Heart left ventricle (tissue), 16 donors: ENCODE data around the gene XK. TPM values are rescaled to one million over a fixed set of nuclear protein-coding genes. Genes with fewer than 3 reads are reported as not detected.

Experiments used
- ATAC-seq, 4 donors: fragments of 200-7000 bp; cut with Tn5 transposase; one replicate each; pipeline ENCODE4 v1.9.1; 2020 to 2022; ENCODE audit warnings: moderate library complexity in 4 of 4, mild to moderate bottlenecking in 3 of 4, moderate number of reproducible peaks in 1 of 4
- DNase-seq, 5 donors: peaks; one replicate each; pipeline ENCODE4 v3.0.0-alpha.2; 2020
- H3K27ac ChIP-seq, 12 donors: fragments of 200-600 bp; sonication (generic) in 4 of 12; one replicate each; pipeline versions ENCODE4 v1.5.0 to v1.8.0; 2016 to 2022; ENCODE audit warnings: mild to moderate bottlenecking in 2 of 12
- H3K27me3 ChIP-seq, 9 donors: fragments of 200-600 bp; sonication (generic) in 2 of 9; one replicate each; pipeline versions ENCODE4 v1.5.1 to v1.8.0; 2016 to 2022; ENCODE audit warnings: mild to moderate bottlenecking in 3 of 9
- H3K36me3 ChIP-seq, 9 donors: fragments of 200-600 bp; sonication (generic) in 2 of 9; one replicate each; pipeline versions ENCODE4 v1.5.0 to v1.8.0; 2018 to 2022; ENCODE audit warnings: mild to moderate bottlenecking in 2 of 9
- H3K4me1 ChIP-seq, 12 donors: fragments of 200-600 bp; sonication (generic) in 4 of 12; one replicate each; pipeline versions ENCODE4 v1.5.0 to v1.8.0; 2016 to 2022; ENCODE audit warnings: mild to moderate bottlenecking in 3 of 12
- H3K4me3 ChIP-seq, 12 donors: fragments of 200-600 bp; sonication (generic) in 4 of 12; one replicate each; pipeline versions ENCODE4 v1.5.0 to v1.8.0; 2017 to 2022; ENCODE audit warnings: mild to moderate bottlenecking in 9 of 12, moderate library complexity in 4 of 12
- H3K9me3 ChIP-seq, 12 donors: fragments of 200-600 bp; sonication (generic) in 4 of 12; one replicate each; pipeline versions ENCODE4 v1.5.0 to v1.8.0; 2016 to 2022; ENCODE audit warnings: mild to moderate bottlenecking in 1 of 12
- CTCF ChIP-seq, 12 donors: fragments of 200-600 bp; sonication (generic) in 4 of 12; IDR thresholded peaks; one replicate each; pipeline versions ENCODE4 v1.5.0 to v1.8.0; 2018 to 2022; ENCODE audit warnings: antibody characterized with exemption in 12 of 12, mild to moderate bottlenecking in 5 of 12
- POLR2A ChIP-seq, 2 donors: fragments of 450-650 bp; IDR thresholded peaks; one replicate each; pipeline ENCODE4 v1.6.1; 2017; ENCODE audit warnings: antibody characterized with exemption in 2 of 2, mild to moderate bottlenecking in 2 of 2, moderate library complexity in 2 of 2
- WGBS, 4 donors: extraction: QIAGEN DNeasy Blood & Tissue Kit in 2 of 4; methylation state at CpG; one replicate each; pipeline versions ENCODE4 v1.1.5 to v1.1.7; 2013 to 2018; 5-methylcytosine and 5-hydroxymethylcytosine counted together
- intact Hi-C, 10 donors: fragments of 100-400 bp; cut with DNase I; formaldehyde crosslinking; loops; one replicate each; pipeline versions ENCODE4 v1.11.1 to v1.14.2; 2022
- polyA plus RNA-seq, 2 donors: library from polyadenylated mRNA; stranded (reverse); fragments of 200-250 nt; gene quantifications; one replicate each; pipeline ENCODE4 v1.2.3, GENCODE V29; 2013
- total RNA-seq, 9 donors: library from RNA; depleted of rRNA in 2 of 9; stranded (reverse); fragments of >200 nt in 2 of 9; fragmentation: NEBNext Ultra II Directional in 3 of 9; extraction: Animal tissue kit (Norgen Biotek cat#: 25700) in 3 of 9; gene quantifications; one replicate each; pipeline versions ENCODE4 v1.1.0 to v1.2.4, GENCODE V29; 2016 to 2023
- donor health status: ischemic (EF 13 %, LVEDD 7.1; RV severe dilation, severe dysfunction).
- donor health status: healthy with polysubstance abuse.
- donor health status: DM: no; HTN: yes; CAD: no.
- donor health status: DM: no; HTN: no; CAD: no.
- donor health status: ischemic (EF 25% LVEDD 6.9; RV normal size, moderate dysfunction).
- donor health status: ischemic (EF 25% LVEDD 5.7; RV mildly dilated, moderate dysfunction).
- donor health status: healthy.
- donor health status: DM: yes; HTN: yes; CAD: no.
- donor health status: ischemic (EF 35%, LVEDD 5.7; RV mildly dilated, moderate dysfunction).
- donor health status: nonischemic (EF 11% LVEDD 7.7; RV severe dilation, severe dysfunction).
- donor health status: DM: yes; HTN: yes; CAD: no.
- donor health status: PGD.
- donor health status: ischemic (EF 29% LVEDD 5.4; RV normal size, mild dysfunction).
- donor health status: nonischemic (EF 23%, LVEDD 6.1; RV moderate dilation, normal function).

XK gene
- total and polyA plus RNA-seq, 11 donors, result 2.6 to 16.4 (median 8.7) TPM

GRCh38 chrX:37659047-37659446 is 26.5 kb upstream of the XK start:
- TF ChIP-seq CTCF (IDR thresholded peaks at IDR 0.05), result no peak
- TF ChIP-seq POLR2A (IDR thresholded peaks at IDR 0.05), result no peak
- H3K36me3 ChIP-seq, result no peaks in the 10 kb centered on the region
- no peak overlapping the region for H3K27ac ChIP-seq
- H3K4me3 ChIP-seq, result no peak overlapping the region
- intact Hi-C loops, result no loop called here
- peaks cover 0 to 6% (median 0%) of the 10 kb centered on the region in 9 donors for H3K27me3 ChIP-seq
- no peaks in the 10 kb centered on the region for H3K4me1 ChIP-seq
- no peaks in the 10 kb centered on the region for H3K9me3 ChIP-seq
- DNase-seq, result no peak
- no peak for ATAC-seq
- 74 to 98% (median 86%) methylated on average over 1 of the region's 1 CpG for WGBS, 4 donors

GRCh38 chrX:37662181-37662580 is 23.4 kb upstream of the XK start:
- TF ChIP-seq CTCF (IDR thresholded peaks at IDR 0.05), result no peak
- TF ChIP-seq POLR2A (IDR thresholded peaks at IDR 0.05), result no peak
- no peaks in the 10 kb centered on the region for H3K27me3 ChIP-seq
- DNase-seq, result no peak
- no peaks in the 10 kb centered on the region for H3K9me3 ChIP-seq
- no peak overlapping the region for H3K4me3 ChIP-seq
- no peak overlapping the region for H3K27ac ChIP-seq
- intact Hi-C loops, result no loop called here
- H3K36me3 ChIP-seq, result no peaks in the 10 kb centered on the region
- 80 to 94% (median 85%) methylated on average over 4 of the region's 4 CpGs for WGBS, 4 donors
- no peaks in the 10 kb centered on the region for H3K4me1 ChIP-seq
- no peak for ATAC-seq

GRCh38 chrX:37666516-37666915 is 19.1 kb upstream of the XK start:
- Histone ChIP-seq H3K4me3 (no peak overlapping the region), H3K9me3 (no peaks in the 10 kb centered on the region), H3K27me3 (no peaks in the 10 kb centered on the region), H3K27ac (no peak overlapping the region), H3K36me3 (no peaks in the 10 kb centered on the region), H3K4me1 (no peaks in the 10 kb centered on the region)
- DNase-seq (no peak), ATAC-seq (no peak)
- intact Hi-C loops, result no loop called here
- TF ChIP-seq CTCF (IDR thresholded peaks at IDR 0.05), result no peak
- TF ChIP-seq POLR2A (IDR thresholded peaks at IDR 0.05), result no peak

GRCh38 chrX:37667141-37667540 is 18.4 kb upstream of the XK start:
- no peaks in the 10 kb centered on the region for H3K9me3 ChIP-seq
- no peaks in the 10 kb centered on the region for H3K27me3 ChIP-seq
- intact Hi-C loops, result no loop called here
- WGBS, 4 donors, result 81 to 91% (median 85%) methylated on average over 6 of the region's 6 CpGs
- H3K4me3 ChIP-seq, result no peak overlapping the region
- no peak overlapping the region for H3K27ac ChIP-seq
- DNase-seq (no peak), ATAC-seq (no peak)
- H3K4me1 ChIP-seq, result no peaks in the 10 kb centered on the region
- H3K36me3 ChIP-seq, result no peaks in the 10 kb centered on the region
- TF ChIP-seq POLR2A (IDR thresholded peaks at IDR 0.05) (no peak), CTCF (IDR thresholded peaks at IDR 0.05) (no peak)
